LNCAP (cell line): ENCODE data around the gene LGALS1.

Source experiments
- CTCF ChIP-seq: fragments of 450-650 bp; IDR thresholded peaks from 2 replicates; pipeline ENCODE4 v1.5.1; 2017; ENCODE audit warnings: mild to moderate bottlenecking

The LGALS1 gene

GRCh38 chr22:37640591-37641560 lies 34.6 kb upstream of the LGALS1 start:
- no peak for TF ChIP-seq CTCF

GRCh38 chr22:37641561-37641949 lies 33.9 kb upstream of the LGALS1 start:
- TF ChIP-seq CTCF: no peak

GRCh38 chr22:37643225-37643847 lies 32.1 kb upstream of the LGALS1 start:
- peak; percentile 93 for TF ChIP-seq CTCF

GRCh38 chr22:37647317-37647716 lies 28.1 kb upstream of the LGALS1 start:
- no peak for TF ChIP-seq CTCF

- TF ChIP-seq CTCF: no peak
These were observed 27.5 kb upstream of the LGALS1 start for GRCh38 chr22:37647928-37648327.

- TF ChIP-seq CTCF: no peak
These were observed 24.8 kb upstream of the LGALS1 start for GRCh38 chr22:37650463-37651136.

- no peak for TF ChIP-seq CTCF
These were observed 20.7 kb upstream of the LGALS1 start for GRCh38 chr22:37654563-37655251.
